HG02763 (cell line): Measurements from ENCODE around the gene CALD1.

Experiments
- ATAC-seq: cut with Tn5 transposase; IDR thresholded peaks from one replicate; pipeline ENCODE4 v1.9.1; 2021; ENCODE audit warnings: mild to moderate bottlenecking, moderate library complexity; ENCODE audit not compliant: unreplicated experiment

The CALD1 gene

GRCh38 chr7:134854816-134855215, 75.4 kb downstream of the CALD1 start:
- no peak for ATAC-seq

DNA sequence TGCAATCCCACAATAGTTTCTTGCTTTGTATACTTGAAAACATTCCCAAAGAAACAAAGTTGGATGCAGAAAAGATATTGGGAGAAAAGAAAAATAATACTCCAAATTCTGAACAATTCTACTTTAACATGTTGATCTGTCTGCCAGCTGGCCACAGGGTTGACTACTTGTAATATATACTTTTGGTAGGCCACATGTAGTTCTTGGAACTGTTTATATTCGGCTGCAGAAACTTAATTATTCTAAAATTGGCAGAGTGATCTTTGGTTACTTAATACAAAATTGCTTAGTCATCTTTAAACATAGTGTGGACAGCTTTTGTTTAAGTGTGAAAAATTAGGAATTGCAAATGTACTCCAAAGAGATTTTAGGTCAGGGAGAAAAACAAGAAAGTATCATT, 76.0 kb downstream of the CALD1 start:
- no peak for ATAC-seq

DNA sequence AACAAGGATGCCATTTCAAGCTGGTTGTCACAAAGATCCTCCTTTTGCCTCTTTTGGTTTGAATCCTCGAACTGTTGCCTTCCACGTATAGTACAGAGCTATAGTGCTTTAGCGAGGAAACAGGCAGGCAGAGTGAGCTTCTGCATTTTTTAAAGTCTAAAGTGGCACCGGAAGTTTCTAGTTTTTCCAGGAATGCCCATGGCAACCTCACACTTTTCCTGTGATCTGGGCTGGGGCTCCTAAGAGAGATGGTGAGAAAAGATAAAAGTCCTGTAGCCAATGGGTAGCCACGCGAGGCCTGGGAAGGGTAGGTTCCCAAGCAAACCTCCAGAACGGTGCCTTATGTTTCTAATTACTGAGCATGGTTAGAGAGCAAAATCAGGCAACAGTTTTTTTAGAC, 76.7 kb downstream of the CALD1 start:
- ATAC-seq: no peak

DNA sequence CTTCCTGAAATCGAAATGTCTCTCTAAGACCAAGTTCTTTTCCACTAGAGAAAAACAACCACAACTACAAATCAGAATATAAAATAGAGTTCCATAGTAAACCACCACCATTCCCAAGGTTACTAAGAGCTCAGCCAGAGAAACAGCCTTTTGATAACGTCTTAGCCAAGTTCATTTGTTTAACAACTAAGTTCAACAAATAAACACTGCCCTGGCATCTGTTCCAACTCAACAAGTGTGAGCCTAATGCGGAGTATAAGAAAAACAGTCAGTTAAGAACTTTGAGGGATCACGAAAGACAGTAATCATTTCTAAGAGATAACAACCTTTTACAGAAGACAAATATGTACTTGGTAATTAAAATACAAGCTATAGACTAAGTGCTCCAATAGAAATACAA, 77.3 kb downstream of the CALD1 start:
- no peak for ATAC-seq

- no peak for ATAC-seq
Measured at GRCh38 chr7:134857958-134858357, 78.5 kb downstream of the CALD1 start.

GRCh38 chr7:134859783-134860182, 80.3 kb downstream of the CALD1 start:
- no peak for ATAC-seq

- ATAC-seq: peak; percentile 70
Measured at GRCh38 chr7:134865001-134865845, 85.8 kb downstream of the CALD1 start.

DNA sequence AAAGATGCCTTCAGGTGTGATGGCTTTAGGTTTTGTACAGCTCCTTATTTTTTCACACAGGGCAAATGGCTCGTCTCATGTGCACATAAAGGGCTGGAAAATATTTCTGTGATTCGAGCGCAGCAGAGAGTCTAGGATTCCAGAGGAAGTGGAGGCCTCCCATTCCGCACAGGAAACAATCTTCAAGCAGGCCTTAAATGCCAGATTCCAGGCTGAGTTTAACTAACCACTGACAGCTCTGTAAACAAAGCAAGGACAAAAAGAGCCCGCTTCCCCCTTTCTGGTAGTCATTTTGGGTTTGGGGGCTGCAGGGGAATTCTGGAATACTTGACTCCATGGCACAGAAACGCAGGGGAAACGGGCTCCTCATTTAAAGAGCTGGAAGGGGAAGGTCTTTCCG, 87.2 kb downstream of the CALD1 start:
- ATAC-seq: no peak

GRCh38 chr7:134870156-134870555, 90.7 kb downstream of the CALD1 start:
- no peak for ATAC-seq

- ATAC-seq: no peak
Measured at GRCh38 chr7:134870781-134871180, 91.3 kb downstream of the CALD1 start.

GRCh38 chr7:134873253-134873652, 93.8 kb downstream of the CALD1 start:
- no peak for ATAC-seq

- no peak for ATAC-seq
Measured at GRCh38 chr7:134874407-134874806, 95.0 kb downstream of the CALD1 start.

DNA sequence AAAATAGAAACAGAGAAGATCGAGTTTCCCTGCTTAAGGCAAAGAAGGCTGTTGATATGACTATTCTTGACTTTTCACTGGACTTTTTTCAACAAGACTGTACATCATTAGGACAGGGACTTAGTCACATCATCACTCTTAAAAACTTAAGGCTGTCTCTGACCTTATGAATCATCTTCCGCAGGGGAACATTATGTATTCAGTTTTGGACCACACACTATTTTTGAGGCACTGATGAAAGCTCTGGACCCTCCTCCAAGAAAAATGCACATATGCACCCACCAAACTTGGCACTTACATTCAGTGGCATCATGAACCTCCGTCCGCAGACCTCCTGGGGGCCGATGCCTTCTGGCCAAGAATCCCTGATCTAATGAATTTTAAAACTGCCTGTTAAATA, 96.4 kb downstream of the CALD1 start:
- ATAC-seq: no peak

GRCh38 chr7:134878746-134879357, 99.4 kb downstream of the CALD1 start:
- no peak for ATAC-seq

DNA sequence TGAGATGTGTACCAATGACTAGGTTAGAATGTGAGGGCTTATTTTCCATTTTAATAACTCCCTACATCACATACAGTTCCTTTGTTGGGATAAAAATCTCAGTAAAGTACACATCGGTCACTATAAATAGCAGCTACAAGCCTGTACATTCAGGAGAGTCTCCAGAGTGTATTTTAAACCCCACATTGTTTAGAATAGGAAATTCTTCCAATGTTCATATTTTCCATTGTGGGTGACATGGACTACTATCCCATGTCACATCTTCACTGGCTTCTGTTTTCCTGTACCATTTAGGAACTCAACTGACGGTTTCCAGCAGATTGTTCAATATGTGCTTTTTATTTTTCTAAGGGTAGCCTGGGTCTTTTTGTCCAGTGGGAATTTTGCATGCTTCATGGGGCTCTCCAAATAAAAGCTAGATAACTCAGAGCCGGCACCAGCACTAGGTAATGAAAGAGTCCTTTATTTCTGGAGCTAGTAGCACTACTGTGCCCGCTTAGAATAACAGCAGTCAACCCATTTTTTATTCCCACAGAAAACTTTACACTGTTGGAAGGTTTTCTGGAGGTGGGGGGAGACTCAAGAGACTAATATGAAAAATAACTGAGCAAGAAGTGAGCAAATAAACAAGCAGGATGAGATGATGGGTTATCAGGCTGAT, 100.5 kb downstream of the CALD1 start:
- ATAC-seq: no peak

GRCh38 chr7:134882481-134882880, 103.0 kb downstream of the CALD1 start:
- ATAC-seq: no peak

- ATAC-seq: no peak
Measured at GRCh38 chr7:134885967-134886352, 106.5 kb downstream of the CALD1 start.

DNA sequence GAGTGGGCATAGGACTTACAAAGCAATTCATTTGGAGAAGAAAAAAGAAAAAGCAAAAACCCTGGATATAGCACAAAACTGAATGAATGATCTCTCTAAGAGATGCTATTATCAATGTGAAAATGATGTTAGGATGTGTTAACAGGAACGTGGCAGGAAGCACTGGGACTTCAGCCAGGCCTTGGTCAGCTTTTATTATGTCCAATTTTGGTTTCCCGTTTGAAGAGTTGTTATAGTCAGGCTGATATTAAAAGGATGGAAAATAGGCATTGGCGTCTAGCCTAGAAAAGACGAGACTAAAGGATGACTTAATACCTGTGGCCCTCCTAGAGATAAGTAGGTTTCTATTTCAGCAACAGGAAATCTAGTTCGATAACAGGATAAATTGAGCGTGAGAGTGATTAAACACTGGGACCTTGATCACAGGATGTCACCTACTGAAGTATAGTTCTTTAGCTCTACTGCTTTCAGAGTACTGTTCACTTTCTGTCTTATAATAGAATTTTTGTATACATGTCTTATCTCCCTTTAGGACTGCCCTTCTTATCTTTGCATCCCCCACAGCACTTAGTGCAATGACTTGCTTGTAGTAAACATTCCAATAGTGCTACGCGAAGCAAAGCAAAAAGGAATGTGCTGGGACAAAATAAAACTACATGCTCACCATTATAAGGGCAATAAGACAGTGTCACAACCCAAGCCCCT, 107.1 kb downstream of the CALD1 start:
- ATAC-seq: no peak

DNA sequence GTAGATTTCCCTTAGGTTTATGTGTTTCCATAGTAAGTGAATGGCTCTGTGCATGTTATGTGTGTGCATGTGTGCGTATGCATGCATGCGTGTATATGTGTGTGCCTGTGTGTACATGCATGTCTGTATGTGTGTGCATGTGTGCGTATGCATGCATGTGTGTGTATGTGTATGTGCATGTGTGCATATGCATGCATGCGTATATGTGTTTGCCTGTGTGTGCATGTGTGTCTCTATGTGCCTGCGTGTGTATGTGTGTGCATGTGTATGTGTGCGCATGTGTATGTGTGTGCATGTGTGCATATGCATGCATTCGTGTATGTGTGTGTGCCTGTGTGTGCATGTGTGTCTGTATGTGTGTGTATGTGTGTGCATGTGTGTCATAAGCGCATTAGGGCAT, 108.1 kb downstream of the CALD1 start:
- ATAC-seq: no peak

- ATAC-seq: no peak
Measured at GRCh38 chr7:134888141-134888740, 108.8 kb downstream of the CALD1 start.
